IMR-90 (cell line): Measurements from ENCODE around the gene SCIN. TPM values are rescaled to one million over a fixed set of nuclear protein-coding genes. Genes with fewer than 3 reads are reported as not detected.

Source experiments
- ATAC-seq: fragments of 200-7000 bp; cut with Tn5 transposase; 2 replicates; pipeline ENCODE4 v1.9.1; 2020; ENCODE audit warnings: low read depth, mild to moderate bottlenecking, moderate library complexity
- BruUV-seq: library from RNA; stranded (reverse); fragments of 400-500 nt; replicated peaks from 2 replicates; lab custom pipeline; 2021; lab: Mats Ljungman, UMichigan
- CTCF ChIA-PET: fragments of 300-600 bp; formaldehyde crosslinking; extraction: SDS; loops from one replicate; lab custom pipeline; 2021; ENCODE audit warnings: antibody characterized with exemption; lab: Yijun Ruan, JAX
- POLR2A ChIA-PET: fragments of 300-600 bp; sonication (Branson Sonifier 250); formaldehyde crosslinking; loops from one replicate; lab custom pipeline; 2022; ENCODE audit warnings: antibody characterized with exemption; ENCODE audit not compliant: unreplicated experiment; lab: Charles Lee
- DNase-seq: peaks from one replicate; pipeline ENCODE4 v3.0.0; 2013
- H2AFZ ChIP-seq: replicated peaks from 2 replicates; pipeline ENCODE3; 2013; ENCODE audit warnings: low read length, mild to moderate bottlenecking; ENCODE audit not compliant: poor library complexity
- H2AK5ac ChIP-seq: 2 replicates; pipeline ENCODE4 v1.6.1; 2013; ENCODE audit warnings: low read depth, low read length, inconsistent platforms
- H2AK9ac ChIP-seq: replicated peaks from 2 replicates; pipeline ENCODE3; 2013; ENCODE audit warnings: mild to moderate bottlenecking, low read depth, low read length, moderate library complexity; ENCODE audit not compliant: poor library complexity
- H2BK120ac ChIP-seq: 2 replicates; pipeline ENCODE4 v1.6.1; 2013; ENCODE audit warnings: low read depth, low read length, inconsistent platforms
- H2BK15ac ChIP-seq: 3 replicates; pipeline ENCODE4 v1.6.1; 2013; ENCODE audit warnings: low read depth, low read length, inconsistent platforms
- H2BK20ac ChIP-seq: 2 replicates; pipeline ENCODE4 v1.6.1; 2013; ENCODE audit warnings: low read depth, mild to moderate bottlenecking, inconsistent platforms, low read length, moderate library complexity
- H2BK5ac ChIP-seq: 2 replicates; pipeline ENCODE4 v1.6.1; 2013; ENCODE audit warnings: mild to moderate bottlenecking, low read depth, low read length, inconsistent platforms; ENCODE audit not compliant: poor library complexity, severe bottlenecking
- H3K14ac ChIP-seq: replicated peaks from 2 replicates; pipeline ENCODE4 v1.6.1; 2013; ENCODE audit warnings: low read depth, low read length, inconsistent platforms
- H3K18ac ChIP-seq: 2 replicates; pipeline ENCODE4 v1.6.1; 2013; ENCODE audit warnings: low read depth, low read length, control low read depth
- H3K23ac ChIP-seq: 2 replicates; pipeline ENCODE4 v1.6.1; 2013; ENCODE audit warnings: low read depth, low read length, inconsistent platforms
- H3K27ac ChIP-seq: 2 replicates; pipeline ENCODE4 v1.5.1; 2013; ENCODE audit warnings: mild to moderate bottlenecking, control low read depth, low read length; ENCODE audit not compliant: insufficient read depth
- H3K27me3 ChIP-seq: 2 replicates; pipeline ENCODE4 v1.6.1; 2013; ENCODE audit warnings: low read length; ENCODE audit not compliant: control insufficient read depth, insufficient read depth
- H3K36me3 ChIP-seq: 2 replicates; pipeline ENCODE4 v1.6.1; 2013; ENCODE audit warnings: low read length, mixed read lengths; ENCODE audit not compliant: control insufficient read depth, insufficient read depth
- H3K4ac ChIP-seq: 2 replicates; pipeline ENCODE4 v1.6.1; 2013; ENCODE audit warnings: low read depth, low read length, inconsistent platforms
- H3K4me1 ChIP-seq: 2 replicates; pipeline ENCODE4 v1.6.1; 2013; ENCODE audit warnings: low read length, mixed read lengths; ENCODE audit not compliant: control insufficient read depth, insufficient read depth
- H3K4me2 ChIP-seq: 2 replicates; pipeline ENCODE4 v1.6.1; 2013; ENCODE audit warnings: low read depth, mild to moderate bottlenecking, control low read depth, low read length, moderate library complexity
- H3K4me3 ChIP-seq: 2 replicates; pipeline ENCODE4 v1.5.1; 2013; ENCODE audit warnings: low read depth, mild to moderate bottlenecking, control low read depth, low read length, moderate library complexity; ENCODE audit not compliant: insufficient read depth
- H3K56ac ChIP-seq: 2 replicates; pipeline ENCODE4 v1.6.1; 2013; ENCODE audit warnings: low read length, inconsistent platforms; ENCODE audit not compliant: insufficient read depth; ENCODE audit errors: extremely low read depth
- H3K79me1 ChIP-seq, 2 experiments: 2 replicates each; pipeline ENCODE4 v1.6.1; 2013; ENCODE audit warnings: low read length in 2 of 2, inconsistent platforms in 1 of 2, low read depth in 1 of 2
- H3K9ac ChIP-seq: 2 replicates; pipeline ENCODE4 v1.6.1; 2013; ENCODE audit warnings: low read depth, low read length, control low read depth
- H3K9me1 ChIP-seq: 2 replicates; pipeline ENCODE4 v1.6.1; 2013; ENCODE audit warnings: low read length, inconsistent platforms; ENCODE audit not compliant: insufficient read depth
- H3K9me3 ChIP-seq: 2 replicates; pipeline ENCODE4 v1.6.1; 2013; ENCODE audit warnings: low read length; ENCODE audit not compliant: control insufficient read depth, insufficient read depth
- H4K20me1 ChIP-seq: 2 replicates; pipeline ENCODE4 v1.6.1; 2013; ENCODE audit warnings: low read length, inconsistent platforms; ENCODE audit not compliant: insufficient read depth
- H4K5ac ChIP-seq: 2 replicates; pipeline ENCODE4 v1.6.1; 2013; ENCODE audit warnings: mild to moderate bottlenecking, low read depth, low read length, control low read depth
- H4K8ac ChIP-seq, 2 experiments: 2 replicates each; pipeline ENCODE4 v1.6.1; 2013; ENCODE audit warnings: low read depth in 2 of 2, low read length in 2 of 2, control low read depth in 1 of 2, inconsistent platforms in 1 of 2
- H4K91ac ChIP-seq: 2 replicates; pipeline ENCODE4 v1.6.1; 2013; ENCODE audit warnings: low read depth, low read length, inconsistent platforms; ENCODE audit not compliant: insufficient read depth
- CEBPB ChIP-seq: IDR thresholded peaks from 2 replicates; pipeline ENCODE4 v1.6.1; 2012; ENCODE audit warnings: low read depth, low read length, improper control_type of control experiment
- ELK1 ChIP-seq: fragments of 150-350 bp; IDR thresholded peaks from 2 replicates; pipeline ENCODE4 v1.6.1; 2016; ENCODE audit warnings: low read depth, mild to moderate bottlenecking, low read length, moderate library complexity, borderline replicate concordance
- FOS ChIP-seq: fragments of 150-350 bp; IDR thresholded peaks from 2 replicates; pipeline ENCODE4 v1.6.1; 2016; ENCODE audit warnings: low read depth, low read length
- MAZ ChIP-seq: IDR thresholded peaks from 2 replicates; pipeline ENCODE4 v1.6.1; 2012; ENCODE audit warnings: low read depth, mild to moderate bottlenecking, low read length, improper control_type of control experiment, moderate library complexity, borderline replicate concordance
- MXI1 ChIP-seq: IDR thresholded peaks from 2 replicates; pipeline ENCODE4 v1.6.1; 2012; ENCODE audit warnings: low read depth, mild to moderate bottlenecking, low read length, moderate library complexity, borderline replicate concordance
- NFE2L2 ChIP-seq: fragments of 150-350 bp; IDR thresholded peaks from 2 replicates; pipeline ENCODE4 v1.6.1; 2016; ENCODE audit warnings: low read depth, mild to moderate bottlenecking, low read length
- POLR2A ChIP-seq: IDR thresholded peaks from 2 replicates; pipeline ENCODE4 v1.6.1; 2012; ENCODE audit warnings: mild to moderate bottlenecking, low read depth, low read length
- RAD21 ChIP-seq: IDR thresholded peaks from 2 replicates; pipeline ENCODE4 v1.6.1; 2012; ENCODE audit warnings: low read length, improper control_type of control experiment
- RCOR1 ChIP-seq: IDR thresholded peaks from 2 replicates; pipeline ENCODE4 v1.6.1; 2012; ENCODE audit warnings: mild to moderate bottlenecking, low read length, improper control_type of control experiment; ENCODE audit not compliant: insufficient replicate concordance
- RFX5 ChIP-seq: IDR thresholded peaks from 2 replicates; pipeline ENCODE4 v1.8.0; 2012; ENCODE audit warnings: low read depth, mild to moderate bottlenecking, low read length, moderate library complexity
- SMC3 ChIP-seq: fragments of 150-350 bp; IDR thresholded peaks from 2 replicates; pipeline ENCODE4 v1.6.1; 2016; ENCODE audit warnings: low read depth, mild to moderate bottlenecking, antibody characterized with exemption, low read length, moderate library complexity
- USF2 ChIP-seq: fragments of 150-350 bp; IDR thresholded peaks from 2 replicates; pipeline ENCODE4 v1.6.1; 2017; ENCODE audit warnings: mild to moderate bottlenecking, antibody characterized with exemption, low read length, low read depth
- WGBS, 2 experiments: methylation state at CpG; one replicate each; pipeline versions ENCODE4 v1.1.5 to v1.1.7; 2013; ENCODE audit warnings: missing lambda C conversion rate in 2 of 2; ENCODE audit not compliant: insufficient read length in 1 of 2; ENCODE audit errors: extremely low coverage in 2 of 2; 5-methylcytosine and 5-hydroxymethylcytosine counted together
- dilution Hi-C: fragments of 300-500 bp; cut with HindIII; formaldehyde crosslinking; loops from one replicate; pipeline ENCODE4 v1.14.3; 2018; ENCODE audit warnings: low sequenced_read_pairs; ENCODE audit not compliant: unreplicated experiment
- in situ Hi-C: fragments of 300-500 bp; cut with MboI; formaldehyde crosslinking; loops from 3 replicates; pipeline ENCODE4 v1.14.3; 2019; ENCODE audit warnings: low sequenced_read_pairs, inconsistent platforms, mixed read lengths
- intact Hi-C: fragments of 100-400 bp; cut with micrococcal nuclease; formaldehyde crosslinking; loops from 2 replicates; pipeline ENCODE4 v1.10.0; 2022
- polyA plus RNA-seq, 3 experiments: library from polyadenylated mRNA; depleted of rRNA; stranded (reverse); fragments of >200 nt; gene quantifications; 2 replicates each; pipeline ENCODE4 v1.2.3, GENCODE V29; 2012; ENCODE audit warnings: low replicate concordance in 1 of 3
- total RNA-seq: library from RNA; depleted of rRNA; stranded (reverse); fragments of >200 nt; gene quantifications from 2 replicates; pipeline ENCODE4 v1.2.3, GENCODE V29; 2012
- TF ChIP-seq, protein P1 (sequence below): conservative IDR thresholded peaks from 2 replicates; pipeline ENCODE4 v1.5.1; 2012; ENCODE audit warnings: mild to moderate bottlenecking, low read depth, low read length, improper control_type of control experiment

The SCIN gene
- total and polyA plus RNA-seq, 2 of the 4 experiments (the other 2 are of a cell fraction) = under 0.01 to 0.05 TPM

GRCh38 chr7:12686234-12686890 lies 115.8 kb downstream of the SCIN start:
- H2AFZ ChIP-seq = peak overlapping the region; percentile 98
- H2BK5ac ChIP-seq = peak overlapping the region; percentile 57
- H3K4me1 ChIP-seq = no peaks in the 10 kb centered on the region
- peak overlapping the region; percentile 67; the same call in 1 of the 2 replicates for H2AK5ac ChIP-seq
- no peaks in the 10 kb centered on the region for H3K36me3 ChIP-seq
- in situ Hi-C loops (loop anchor here (25.0 kb wide), 1 partner anchor 426 kb away; no protein-coding TSS in a partner anchor), intact Hi-C loops (loop anchor here (2.0 to 5.0 kb wide), 5 partner anchors 71 to 511 kb away; no protein-coding TSS in a partner anchor), dilution Hi-C loops (no loop called here)
- H3K18ac ChIP-seq = peak overlapping the region; percentile 4; the same call in 1 of the 2 replicates
- H2AK9ac ChIP-seq = peak overlapping the region; percentile 93
- H4K5ac ChIP-seq = peak overlapping the region; percentile 45
- peak overlapping the region; percentile 59; the same call in 1 of the 2 replicates for H3K14ac ChIP-seq
- H3K9ac ChIP-seq = peak overlapping the region; percentile 11; the same call in 1 of the 2 replicates
- H2BK120ac ChIP-seq = peak overlapping the region; percentile 38
- H3K4ac ChIP-seq = peak overlapping the region; percentile 32
- peak overlapping the region; percentile 61 to 83 for H4K8ac ChIP-seq
- peak overlapping the region; percentile 77 for H3K4me3 ChIP-seq
- BruUV-seq = no TSS peak
- peak; percentile 77 for DNase-seq
- peak overlapping the region; percentile 83; the same call in 1 of the 2 replicates for H4K91ac ChIP-seq
- no peaks in the 10 kb centered on the region for H3K9me3 ChIP-seq
- POLR2A ChIA-PET = interaction anchor here (0.9 kb wide), 1 partner anchor 43 kb away, joined by 3 read pairs; no protein-coding TSS in a partner anchor
- H3K56ac ChIP-seq = no peak overlapping the region; the same call in 1 of the 2 replicates
- 20% methylated on average over 28 of the region's 54 CpGs; no CpG with 5 or more reads in 1 of the 2 experiments for WGBS, 2 experiments
- peak overlapping the region; percentile 87 for H3K4me2 ChIP-seq
- H3K23ac ChIP-seq = no peak overlapping the region
- CTCF ChIA-PET = interaction anchor here (0.5 to 3.1 kb wide), 21 partner anchors 11 to 883 kb away, joined by 3 to 27 read pairs (median 3); no protein-coding TSS in a partner anchor
- H4K20me1 ChIP-seq = no peaks in the 10 kb centered on the region
- H3K9me1 ChIP-seq = no peaks in the 10 kb centered on the region
- H3K27me3 ChIP-seq = no peaks in the 10 kb centered on the region
- peak overlapping the region; percentile 46; the same call in 1 of the 3 replicates for H2BK15ac ChIP-seq
- peaks cover 8 to 14% of the 10 kb centered on the region in 2 experiments for H3K79me1 ChIP-seq
- peak overlapping the region; percentile 5; the same call in 1 of the 2 replicates for H2BK20ac ChIP-seq
- peak; percentile 77 for ATAC-seq
- peak overlapping the region; percentile 67 for H3K27ac ChIP-seq
- no peak for TF ChIP-seq RFX5
- no peak for TF ChIP-seq NFE2L2
- peak; percentile 79 for TF ChIP-seq USF2
- TF ChIP-seq MAZ = peak; percentile 89; the same call in 1 of the 2 replicates
- TF ChIP-seq SMC3 = peak; percentile 30; the same call in 1 of the 2 replicates
- no peak for TF ChIP-seq POLR2A
- TF ChIP-seq MXI1 = peak; percentile 94
- TF ChIP-seq RAD21 = peak; percentile 44
- TF ChIP-seq ELK1 = no peak
- TF ChIP-seq FOS = 0 out of 2 replicates have a peak, but pooled peaks have one; percentile 11
- TF ChIP-seq RCOR1 = no peak
- TF ChIP-seq CEBPB = no peak
- TF ChIP-seq, protein P1, sequence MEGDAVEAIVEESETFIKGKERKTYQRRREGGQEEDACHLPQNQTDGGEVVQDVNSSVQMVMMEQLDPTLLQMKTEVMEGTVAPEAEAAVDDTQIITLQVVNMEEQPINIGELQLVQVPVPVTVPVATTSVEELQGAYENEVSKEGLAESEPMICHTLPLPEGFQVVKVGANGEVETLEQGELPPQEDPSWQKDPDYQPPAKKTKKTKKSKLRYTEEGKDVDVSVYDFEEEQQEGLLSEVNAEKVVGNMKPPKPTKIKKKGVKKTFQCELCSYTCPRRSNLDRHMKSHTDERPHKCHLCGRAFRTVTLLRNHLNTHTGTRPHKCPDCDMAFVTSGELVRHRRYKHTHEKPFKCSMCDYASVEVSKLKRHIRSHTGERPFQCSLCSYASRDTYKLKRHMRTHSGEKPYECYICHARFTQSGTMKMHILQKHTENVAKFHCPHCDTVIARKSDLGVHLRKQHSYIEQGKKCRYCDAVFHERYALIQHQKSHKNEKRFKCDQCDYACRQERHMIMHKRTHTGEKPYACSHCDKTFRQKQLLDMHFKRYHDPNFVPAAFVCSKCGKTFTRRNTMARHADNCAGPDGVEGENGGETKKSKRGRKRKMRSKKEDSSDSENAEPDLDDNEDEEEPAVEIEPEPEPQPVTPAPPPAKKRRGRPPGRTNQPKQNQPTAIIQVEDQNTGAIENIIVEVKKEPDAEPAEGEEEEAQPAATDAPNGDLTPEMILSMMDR = peak; percentile 97
